Ecto neural progenitor cell (in vitro differentiated cells): ENCODE data around the gene TSBP1.
"Not testable (repeated sequence)": the region's sequence is repeated elsewhere in the genome, so short reads cannot be mapped to it uniquely, and the experiment has no call there.

Experiments used
- DNase-seq: peaks from one replicate; pipeline ENCODE4 v3.0.0-alpha.2; 2018; ENCODE audit warnings: low spot score

TSBP1 gene

DNA sequence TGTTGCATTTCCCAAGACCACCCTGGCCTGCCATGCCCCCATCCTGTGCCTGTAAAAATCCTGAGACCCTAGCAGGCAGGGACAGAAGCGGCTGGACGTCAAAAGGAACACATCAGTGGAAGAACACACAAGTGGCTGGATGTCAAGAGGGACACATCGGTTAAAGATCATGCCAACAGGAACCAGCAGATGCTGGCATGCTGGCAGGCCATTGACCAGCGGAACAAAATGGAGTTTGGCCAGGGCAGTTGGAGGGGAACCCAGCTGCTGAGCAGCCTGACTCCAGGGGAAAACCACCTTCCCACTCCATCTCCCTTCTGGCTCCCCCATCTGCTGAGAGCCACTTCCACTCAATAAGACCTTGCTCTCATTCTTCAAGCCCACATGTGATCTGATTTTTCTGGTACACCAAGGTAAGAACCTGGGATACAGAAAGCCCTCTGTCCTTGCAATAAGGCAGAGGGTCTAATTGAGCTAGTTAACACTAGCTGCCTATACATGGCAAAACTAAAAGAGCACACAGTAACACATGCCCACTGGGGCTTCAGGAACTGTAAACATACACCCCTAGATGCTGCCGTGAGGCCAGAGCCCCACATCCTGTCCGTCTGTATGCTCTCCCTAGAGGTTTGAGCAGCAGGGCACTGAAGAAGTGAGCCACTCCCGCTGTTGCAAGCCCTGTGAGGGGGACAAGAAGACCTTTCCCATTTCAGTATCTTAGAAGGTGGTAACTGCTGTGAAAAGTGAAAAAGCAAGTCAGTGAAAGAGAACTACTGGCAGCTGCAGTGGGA, 4.2 kb upstream of the TSBP1 start:
- no peak for DNase-seq

DNA sequence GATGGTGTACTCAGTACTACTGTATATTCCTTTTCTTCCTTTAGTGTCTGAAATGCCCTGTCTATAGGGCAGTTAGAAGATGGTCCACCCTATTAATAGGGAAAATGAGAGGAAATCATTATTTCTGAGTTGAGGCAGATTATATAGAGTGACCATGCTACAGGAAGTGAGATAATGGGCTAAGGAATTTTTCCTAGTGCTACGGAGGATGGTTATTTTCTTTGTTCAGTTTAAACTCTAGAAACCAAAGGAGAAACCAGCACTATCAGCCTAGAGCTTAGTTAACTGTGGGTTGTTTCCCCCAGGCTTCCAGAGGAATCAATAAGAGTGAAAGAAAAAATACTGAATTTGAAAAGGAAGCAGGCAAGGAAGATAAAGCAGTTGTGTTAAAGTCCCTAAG, 474 bp downstream of the TSBP1 start:
- DNase-seq, result no peak

DNA sequence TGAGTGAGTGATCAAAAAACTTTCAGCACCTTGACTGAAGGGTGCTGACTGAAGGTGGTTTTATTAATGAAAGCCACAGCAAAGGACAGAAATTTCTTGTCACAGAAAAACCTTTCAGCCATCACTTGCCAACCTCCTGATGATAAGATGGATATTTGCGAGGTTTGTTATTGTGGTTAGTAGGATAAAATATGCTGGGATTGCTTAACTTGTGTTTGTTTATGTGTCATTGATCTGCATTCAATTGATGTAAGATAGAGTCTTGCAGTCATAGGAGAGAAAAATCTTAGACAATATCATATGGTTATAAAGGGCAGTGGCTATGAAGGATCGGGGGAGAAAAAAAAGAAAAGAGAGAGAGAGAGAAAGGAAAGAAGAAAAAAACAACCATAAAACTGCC, 1.2 kb downstream of the TSBP1 start:
- no peak for DNase-seq

DNA sequence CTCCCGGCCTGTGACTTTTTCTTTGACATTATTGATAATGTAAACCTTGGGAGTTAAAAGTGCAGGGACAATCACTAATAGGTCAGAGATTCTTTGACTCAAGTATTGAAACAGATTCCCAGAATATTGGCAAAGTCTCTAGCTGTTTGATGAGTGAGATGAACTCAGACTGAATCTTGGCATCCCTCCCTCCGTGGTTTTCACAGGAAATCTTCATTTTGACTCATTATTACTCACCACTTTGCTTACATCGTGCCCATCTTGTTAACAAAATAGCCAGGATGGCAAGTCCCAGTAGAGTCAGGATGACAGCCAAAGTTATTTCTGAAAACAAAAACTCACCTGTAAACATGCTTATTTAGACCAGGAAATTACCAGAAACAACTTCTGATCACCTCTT, 2.0 kb downstream of the TSBP1 start:
- DNase-seq, result no peak

DNA sequence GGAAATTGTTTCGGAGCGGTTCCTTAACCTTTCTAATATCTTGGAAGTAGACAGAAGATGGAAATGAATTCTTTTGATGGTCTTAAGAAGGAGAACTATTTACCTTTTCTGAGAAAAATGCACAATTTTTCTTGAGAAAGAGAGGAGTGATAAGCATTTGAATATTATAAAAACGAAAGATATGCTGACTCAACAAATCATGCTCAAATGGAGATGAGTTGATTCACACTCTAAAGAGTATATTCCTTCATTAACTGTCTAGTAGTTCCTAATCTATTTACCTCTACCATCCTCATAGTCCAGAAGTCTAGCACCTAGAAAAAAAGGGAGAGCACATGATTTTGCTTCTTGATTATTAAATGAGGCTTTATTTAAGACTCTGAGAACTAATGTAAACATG, 4.1 kb downstream of the TSBP1 start:
- no peak for DNase-seq

DNA sequence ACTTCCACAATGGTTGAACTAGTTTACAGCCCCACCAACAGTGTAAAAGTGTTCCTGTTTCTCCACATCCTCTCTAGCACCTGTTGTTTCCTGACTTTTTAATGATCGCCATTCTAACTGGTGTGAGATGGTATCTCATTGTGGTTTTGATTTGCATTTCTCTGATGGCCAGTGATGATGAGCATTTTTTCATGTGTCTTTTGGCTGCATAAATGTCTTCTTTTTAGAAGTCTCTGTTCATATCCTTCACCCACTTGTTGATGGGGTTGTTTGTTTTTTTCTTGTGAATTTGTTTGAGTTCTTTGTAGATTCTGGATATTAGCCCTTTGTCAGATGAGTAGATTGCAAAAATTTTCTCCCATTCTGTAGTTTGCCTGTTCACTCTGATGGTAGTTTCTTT, 12.5 kb downstream of the TSBP1 start:
- DNase-seq, result not testable (repeated sequence)

DNA sequence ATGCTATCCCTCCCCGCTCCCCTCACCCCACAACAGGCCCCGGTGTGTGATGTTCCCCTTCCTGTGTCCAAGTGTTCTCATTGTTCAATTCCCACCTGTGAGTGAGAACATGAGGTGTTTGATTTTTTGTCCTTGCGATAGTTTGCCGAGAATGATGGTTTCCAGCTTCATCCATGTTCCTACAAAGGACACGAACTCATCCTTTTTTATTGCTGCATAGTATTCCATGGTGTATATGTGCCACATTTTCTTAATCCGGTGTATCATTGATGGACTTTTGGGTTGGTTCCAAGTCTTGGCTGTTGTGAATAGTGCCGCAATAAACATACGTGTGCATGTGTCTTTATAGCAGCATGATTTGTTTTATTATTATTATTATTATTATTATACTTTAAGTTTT, 13.2 kb downstream of the TSBP1 start:
- DNase-seq, result not testable (repeated sequence)

DNA sequence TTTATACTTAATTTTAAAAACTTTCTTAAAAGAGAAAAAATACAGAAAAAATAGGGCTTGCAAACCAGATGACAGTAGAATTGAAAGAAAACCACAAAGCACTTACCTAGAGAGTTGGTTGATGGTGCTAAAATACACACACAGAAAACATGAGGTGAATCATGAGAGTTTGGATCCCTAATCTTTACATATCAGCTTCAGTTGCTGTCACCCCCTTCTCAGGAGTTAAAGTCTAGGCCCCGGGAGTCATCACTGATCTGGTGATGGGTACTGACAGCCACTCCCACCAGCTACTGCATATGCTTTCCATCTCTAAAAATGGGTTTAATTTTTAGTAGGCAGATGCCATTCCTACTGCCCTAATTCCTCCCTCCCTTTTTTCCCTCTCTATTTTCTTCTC, 16.7 kb downstream of the TSBP1 start:
- DNase-seq, result no peak

DNA sequence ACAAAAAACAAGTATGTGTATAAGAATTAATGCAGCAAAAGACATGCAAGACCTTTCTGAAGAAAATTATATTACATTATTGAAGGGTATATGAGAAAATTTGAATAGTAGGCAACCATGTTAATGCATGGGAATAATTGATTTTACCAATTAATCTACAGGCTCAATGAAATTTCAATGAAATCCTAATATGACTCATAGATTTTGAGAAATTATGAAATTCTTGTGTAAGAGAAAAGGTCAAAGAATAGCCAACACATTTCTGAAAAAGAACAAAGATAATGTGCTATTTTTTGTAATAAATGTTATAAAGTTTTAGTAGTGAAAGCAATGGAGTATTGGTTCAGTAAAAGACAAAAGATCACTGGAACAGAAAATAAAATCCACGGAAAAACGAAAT, 18.4 kb downstream of the TSBP1 start:
- DNase-seq, result no peak

DNA sequence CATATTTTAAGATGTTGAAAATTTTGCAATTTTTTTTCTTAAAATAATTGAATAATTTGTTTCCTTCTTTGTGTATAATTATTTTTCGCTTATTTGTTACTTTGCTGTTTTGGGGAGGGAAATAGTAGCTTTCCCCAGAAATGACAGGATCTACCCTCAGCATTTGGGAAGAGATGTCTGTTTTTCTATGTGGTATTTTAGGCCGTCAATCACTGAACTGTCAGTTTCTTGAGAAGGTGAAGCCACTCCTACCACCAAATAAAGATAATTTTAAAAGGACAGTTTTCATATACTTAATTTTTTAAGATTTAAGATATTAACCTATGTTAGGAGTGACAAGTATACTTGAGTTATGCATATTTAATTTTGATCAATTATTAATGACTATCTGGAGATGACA, 31.5 kb downstream of the TSBP1 start:
- DNase-seq, result no peak

DNA sequence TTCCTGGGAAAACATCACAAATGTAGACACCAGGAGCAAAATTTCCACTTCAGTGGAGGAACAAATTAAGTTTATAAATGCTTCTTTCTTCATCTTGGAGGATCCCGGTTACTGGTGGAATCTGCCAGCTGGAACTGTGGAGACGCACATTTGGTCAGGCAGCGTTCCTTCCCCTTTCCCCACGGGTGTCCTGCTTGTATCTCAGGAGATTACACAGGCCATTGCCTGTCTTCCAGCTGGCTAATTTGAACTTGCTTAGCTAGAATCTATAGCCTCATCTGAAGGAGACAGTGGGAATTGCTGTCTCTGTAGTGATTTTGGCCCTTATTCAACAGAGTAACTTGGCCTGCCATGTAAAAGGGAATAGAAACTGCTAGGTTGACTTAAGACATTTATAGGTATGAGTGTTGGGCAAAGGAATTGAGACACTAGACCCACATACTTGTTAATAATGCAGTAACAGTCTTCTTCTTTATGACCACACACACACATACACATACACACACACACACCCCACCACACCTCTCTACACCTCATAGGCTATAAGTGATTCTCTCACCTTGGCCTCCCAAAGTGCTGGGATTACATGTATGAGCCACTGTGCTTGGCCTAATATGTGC, 34.4 kb downstream of the TSBP1 start:
- DNase-seq, result no peak

DNA sequence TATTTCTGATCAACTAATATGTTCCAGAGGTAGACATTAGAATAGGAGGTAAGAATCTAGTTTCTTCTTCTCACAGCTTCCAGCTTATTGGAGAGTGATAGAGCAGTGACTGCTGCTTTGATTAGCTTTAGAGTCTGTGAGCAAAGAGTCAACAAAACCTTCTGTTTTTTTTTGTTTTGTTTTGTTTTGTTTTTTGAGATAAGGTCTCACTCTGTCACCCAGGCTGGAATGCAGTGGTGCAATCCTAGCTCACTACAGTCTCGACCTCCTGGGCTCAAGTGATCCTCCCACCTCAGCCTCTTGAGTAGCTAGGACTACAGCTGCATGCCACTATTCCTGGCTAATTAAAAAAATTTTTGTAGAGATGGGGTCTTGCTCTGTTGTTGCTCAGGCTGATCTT, 39.3 kb downstream of the TSBP1 start:
- no peak for DNase-seq

DNA sequence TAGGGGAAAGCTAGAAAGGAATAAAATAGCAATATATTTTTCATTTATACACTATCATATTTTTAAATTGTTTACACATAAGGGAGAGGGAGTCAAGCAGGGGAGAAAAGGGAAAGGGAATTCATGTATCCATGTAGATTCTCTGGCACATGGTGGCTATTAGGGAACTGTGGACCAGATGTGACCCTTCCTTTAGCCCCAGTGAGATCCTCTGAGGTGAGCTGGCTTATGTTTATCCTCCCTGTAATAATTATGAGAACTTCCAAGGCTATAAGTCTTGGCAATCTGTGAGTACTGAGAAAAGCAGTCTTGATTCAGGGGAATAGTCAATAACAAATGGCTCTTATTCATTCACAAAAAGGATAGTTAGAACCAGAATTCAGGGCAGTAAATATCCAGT, 42.6 kb downstream of the TSBP1 start:
- DNase-seq, result no peak

DNA sequence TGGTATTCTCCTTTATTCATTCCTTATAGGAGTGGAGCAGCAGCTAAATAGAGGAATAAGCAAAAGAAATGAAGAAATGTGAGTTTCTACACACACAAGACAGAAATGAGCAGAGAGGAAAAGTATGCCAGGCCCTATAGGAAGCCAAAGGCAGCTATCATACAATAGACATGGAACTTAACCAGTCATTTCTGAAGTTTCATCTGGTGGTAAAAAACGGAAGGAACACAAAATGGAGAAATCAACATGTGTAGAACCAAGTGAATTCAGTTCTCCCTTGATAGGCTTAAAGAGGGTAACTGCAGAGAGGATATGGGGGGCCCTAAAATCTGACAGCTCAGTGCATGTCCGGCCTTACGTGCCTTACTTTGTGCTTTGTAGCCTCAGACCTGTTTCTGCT, 44.6 kb downstream of the TSBP1 start:
- DNase-seq, result no peak

DNA sequence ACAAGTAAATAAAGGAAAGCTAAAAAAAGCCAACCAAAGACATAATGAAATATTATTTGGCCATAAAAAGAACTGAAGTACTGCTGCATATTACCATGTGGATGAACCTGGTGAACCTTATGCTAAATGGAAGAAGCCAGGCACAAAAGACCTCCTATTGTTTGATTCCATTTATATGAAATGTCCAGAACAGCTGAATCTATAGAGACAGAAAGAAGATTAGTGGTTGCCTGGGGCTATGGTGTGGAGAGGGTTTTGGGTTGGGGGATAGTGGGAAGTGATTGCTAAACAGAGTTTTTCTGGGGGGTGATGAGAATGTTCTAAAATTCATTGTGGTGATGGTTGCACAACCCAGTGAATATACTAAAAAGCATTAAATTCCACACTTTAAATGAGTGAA, 53.2 kb downstream of the TSBP1 start:
- DNase-seq, result no peak

DNA sequence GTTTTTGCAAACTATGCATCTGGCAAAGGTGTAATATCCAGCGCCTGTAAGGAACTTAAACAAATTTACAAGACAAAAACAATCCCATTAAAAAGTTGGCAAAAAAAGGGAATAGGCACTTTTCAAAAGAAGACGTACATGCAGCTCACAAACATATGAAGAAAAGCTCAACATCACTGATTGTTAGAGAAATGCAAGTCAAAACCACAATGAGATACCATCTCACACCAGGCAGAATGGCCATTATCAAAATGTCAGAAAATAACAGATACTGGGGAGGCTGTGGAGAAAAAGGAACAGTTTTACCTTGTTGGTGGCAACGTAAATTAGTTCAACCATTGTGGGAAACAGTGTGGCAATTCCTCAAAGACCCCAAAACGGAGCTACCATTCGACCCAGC, 54.2 kb downstream of the TSBP1 start:
- DNase-seq, result no peak

DNA sequence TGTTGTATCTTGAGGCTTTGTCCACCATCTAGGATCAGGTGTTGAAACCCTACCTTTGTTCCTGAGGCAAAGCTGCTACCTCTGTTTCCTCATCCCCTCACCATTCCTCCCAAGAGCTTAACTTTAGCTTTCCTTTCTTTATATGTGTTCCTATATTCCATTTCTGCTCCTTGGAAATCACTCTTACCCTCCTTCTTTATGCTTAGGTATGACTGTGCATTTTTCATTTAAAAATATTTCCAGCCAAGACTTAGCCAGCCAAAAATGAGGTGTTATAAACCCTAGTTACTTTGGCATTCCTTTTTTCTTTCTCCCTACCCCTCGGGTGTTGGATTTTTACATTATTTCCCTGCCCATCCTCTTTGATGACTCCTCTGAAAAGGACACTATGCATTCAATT, 57.7 kb downstream of the TSBP1 start:
- no peak for DNase-seq

DNA sequence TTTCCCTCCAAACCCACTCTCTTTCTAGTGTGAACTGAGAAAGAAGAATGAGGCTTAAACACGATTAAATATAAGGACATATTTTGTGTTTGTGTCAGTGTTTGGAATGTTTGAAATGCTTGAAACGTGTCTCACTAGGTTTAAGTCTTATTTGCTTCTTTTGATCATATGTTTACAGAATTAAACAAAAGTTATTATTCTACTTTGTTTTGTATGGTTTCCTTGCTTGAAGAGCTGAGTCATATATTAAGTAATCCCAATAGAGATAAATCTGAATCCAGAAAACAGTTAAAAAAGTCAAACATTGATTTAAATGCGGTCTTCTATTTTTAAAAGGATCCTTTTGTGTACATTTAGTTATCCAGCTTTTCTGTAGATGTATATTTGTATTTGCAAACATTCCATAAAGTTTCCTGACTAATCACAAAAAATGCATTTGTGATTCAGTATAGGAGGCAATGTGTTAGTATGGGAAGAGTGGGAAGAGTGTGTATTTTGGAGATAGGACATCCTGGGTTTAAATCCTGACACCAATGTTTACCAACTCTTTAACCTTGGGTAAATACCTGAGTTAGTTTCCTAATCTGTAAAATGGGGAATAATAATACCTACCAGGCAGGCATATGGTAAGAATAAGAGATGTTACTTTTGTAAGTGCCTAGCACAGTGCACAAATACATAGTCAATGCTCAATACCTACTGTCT, 72.9 kb downstream of the TSBP1 start:
- DNase-seq, result no peak

DNA sequence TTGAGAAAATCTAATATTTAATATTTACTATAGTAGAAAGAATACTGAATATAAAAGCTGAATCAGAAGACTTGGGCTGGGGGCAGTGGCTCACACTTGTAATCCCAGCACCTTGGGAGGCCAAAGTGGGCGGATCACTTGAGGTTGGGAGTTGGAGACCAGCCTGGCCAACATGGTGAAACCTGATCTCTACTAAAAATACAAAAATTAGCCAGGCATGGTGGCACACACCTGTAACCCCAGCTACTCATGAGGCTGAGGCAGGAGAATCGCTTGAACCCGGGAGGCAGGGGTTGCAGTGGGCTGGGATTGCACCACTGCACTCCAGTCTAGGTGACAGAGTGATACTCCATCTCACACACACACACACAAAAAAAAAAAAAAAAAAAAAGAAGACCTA, 76.7 kb downstream of the TSBP1 start:
- DNase-seq, result not testable (repeated sequence)

DNA sequence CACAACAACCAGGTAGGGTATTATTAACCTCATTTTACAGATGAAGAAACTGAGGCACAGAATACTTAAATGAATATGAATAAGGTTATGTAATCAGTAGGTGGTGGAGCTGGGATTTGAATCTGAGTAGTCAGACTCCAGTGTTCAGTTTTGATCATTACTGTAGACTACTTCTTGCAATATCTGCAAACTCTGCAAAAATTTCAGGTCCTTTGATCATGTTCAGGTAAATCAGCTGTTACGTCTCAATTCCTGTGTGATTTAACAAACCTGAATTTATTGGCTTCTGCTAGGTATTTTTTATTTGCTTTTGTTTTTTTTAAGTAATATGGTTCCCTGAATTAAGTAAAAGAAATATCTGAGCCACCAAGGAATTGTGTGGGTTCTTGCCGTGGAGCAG, 77.1 kb downstream of the TSBP1 start:
- DNase-seq, result no peak

DNA sequence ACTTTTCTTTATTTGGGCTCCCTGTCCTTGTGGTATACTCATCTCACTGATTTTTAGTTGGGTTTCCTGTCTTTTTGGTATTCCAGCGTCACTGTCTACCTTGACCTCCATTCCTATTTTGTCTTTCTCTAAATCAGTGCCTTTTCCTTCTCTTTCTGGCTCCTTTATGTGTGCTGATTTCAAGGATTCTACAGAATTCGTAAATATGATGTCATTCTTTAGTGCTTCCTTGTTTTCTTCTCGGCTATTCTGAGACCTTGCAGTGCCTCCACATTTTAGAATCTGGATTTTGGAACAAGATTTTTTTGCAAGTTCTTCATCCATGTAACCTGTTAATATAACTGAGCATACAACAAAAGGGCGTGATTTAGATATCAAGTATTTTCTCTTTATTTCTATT, 78.0 kb downstream of the TSBP1 start:
- DNase-seq, result no peak

DNA sequence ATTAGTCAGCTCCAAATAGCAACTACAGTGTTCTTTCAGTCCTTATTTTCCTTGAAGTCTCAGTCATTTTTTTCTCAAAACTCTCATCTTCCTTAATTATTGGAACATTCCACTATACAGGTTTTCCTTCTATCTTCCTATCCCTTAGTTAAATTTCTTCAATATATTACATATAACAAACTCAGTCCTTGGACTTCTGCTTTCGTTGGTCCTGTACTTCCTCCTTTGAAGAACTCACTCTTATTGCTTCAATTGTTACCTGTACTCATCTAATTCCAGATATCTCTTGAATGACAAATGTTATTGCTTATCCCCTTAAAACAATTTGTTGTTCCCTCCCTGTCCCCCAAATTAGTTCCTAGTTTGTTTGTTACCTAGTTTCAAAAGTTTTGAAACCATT, 80.2 kb downstream of the TSBP1 start:
- no peak for DNase-seq

DNA sequence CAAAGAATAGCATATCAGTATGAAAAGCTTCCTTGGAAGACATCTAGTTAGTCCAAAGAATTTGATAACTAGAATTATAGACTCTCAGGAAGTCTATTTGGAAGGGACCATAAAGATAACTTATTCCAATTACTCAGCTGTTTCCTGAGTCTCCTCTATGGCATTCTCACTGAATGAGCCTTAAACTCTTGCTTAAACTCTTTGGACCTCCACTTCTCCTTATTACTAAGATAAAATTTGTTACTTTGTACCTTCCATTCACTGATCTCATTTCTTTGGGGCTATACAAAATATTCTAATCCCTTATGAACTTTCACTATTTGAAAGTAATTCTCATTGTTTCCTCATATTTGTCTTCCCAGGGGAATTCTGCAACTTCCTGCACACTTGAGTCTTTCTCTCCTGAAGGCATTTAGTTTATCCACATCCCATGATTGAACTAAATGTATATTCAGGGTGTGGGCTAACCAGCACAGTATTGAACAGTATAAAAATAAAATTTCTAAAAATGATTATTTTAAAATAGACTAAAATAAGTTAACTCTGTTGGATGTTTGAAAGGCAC, 80.7 kb downstream of the TSBP1 start:
- DNase-seq, result no peak
